NCI-H226 (cell line): ENCODE measurements around the gene OPN1MW3.
"Not testable (repeated sequence)": the region's sequence is repeated elsewhere in the genome, so short reads cannot be mapped to it uniquely, and the experiment has no call there.

Source experiments
- DNase-seq: peaks from one replicate; pipeline ENCODE4 v3.0.0-alpha.2; 2015

The OPN1MW3 gene

DNA sequence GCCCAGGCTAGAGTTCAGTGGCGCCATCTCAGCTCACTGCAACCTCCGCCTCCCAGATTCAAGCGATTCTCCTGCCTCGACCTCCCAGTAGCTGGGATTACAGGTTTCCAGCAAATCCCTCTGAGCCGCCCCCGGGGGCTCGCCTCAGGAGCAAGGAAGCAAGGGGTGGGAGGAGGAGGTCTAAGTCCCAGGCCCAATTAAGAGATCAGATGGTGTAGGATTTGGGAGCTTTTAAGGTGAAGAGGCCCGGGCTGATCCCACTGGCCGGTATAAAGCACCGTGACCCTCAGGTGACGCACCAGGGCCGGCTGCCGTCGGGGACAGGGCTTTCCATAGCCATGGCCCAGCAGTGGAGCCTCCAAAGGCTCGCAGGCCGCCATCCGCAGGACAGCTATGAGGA is at the start of gene OPN1MW3:
Gene OPN1MW3 (plus strand): TSS at position 301 of the 400 bp plus-strand sequence. CDS start 38 bp downstream, at position 339.
- DNase-seq: not testable (repeated sequence)

DNA sequence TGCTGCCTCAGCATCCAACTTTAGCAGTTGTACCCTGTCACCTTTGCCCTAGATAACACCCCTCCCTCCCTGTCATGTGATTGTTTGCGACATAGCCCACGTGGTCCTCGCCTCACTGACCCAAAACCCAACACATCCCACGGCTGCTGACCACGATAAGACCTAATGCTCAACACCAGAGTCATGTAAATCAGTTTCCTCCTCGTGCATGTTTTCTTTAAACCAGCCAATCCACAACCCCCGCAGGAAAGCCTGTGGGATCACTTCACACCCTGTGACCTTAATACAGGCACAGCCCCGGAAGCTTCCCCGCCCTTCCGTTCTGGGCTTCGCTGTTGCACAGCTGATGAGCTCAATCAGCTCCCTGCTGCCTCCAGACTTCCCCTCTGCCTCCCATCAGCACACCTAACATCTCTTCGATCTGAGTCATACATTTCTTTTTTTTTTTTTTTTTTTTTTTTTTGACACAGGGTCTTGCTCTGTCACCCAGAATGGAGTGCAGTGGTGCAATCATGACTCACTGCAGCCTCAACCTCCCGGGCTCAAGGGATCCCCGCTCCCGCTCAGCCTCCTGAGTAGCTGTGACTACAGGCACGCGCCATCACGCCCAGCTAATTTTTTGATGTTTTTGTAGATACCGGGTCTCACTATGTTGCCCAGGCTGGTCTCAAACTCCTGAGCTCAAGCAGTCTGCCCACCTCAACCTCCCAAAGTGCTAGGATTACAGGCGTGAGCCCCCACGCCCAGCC is 47.5 kb upstream of the OPN1MW3 start:
- not testable (repeated sequence) for DNase-seq

DNA sequence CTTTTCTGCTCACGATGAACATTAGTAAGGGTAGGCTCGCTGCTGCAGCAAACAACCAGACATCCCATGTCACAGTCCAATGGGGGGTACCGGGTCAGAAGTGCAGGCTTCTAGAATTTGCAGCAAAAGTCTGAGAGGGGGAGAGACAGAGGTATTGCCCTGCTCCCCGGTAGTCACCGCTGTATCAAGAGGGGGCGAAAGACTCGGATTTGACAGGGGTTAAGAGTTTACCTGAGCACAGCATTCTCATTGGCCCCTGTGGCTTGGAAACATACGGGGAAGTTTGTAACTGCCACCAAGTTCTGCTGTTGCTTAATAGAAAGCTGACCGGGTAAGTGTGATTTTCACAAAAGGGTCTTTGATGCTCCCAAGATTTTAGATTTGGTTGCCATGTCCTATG is 46.3 kb upstream of the OPN1MW3 start:
- DNase-seq: not testable (repeated sequence)

DNA sequence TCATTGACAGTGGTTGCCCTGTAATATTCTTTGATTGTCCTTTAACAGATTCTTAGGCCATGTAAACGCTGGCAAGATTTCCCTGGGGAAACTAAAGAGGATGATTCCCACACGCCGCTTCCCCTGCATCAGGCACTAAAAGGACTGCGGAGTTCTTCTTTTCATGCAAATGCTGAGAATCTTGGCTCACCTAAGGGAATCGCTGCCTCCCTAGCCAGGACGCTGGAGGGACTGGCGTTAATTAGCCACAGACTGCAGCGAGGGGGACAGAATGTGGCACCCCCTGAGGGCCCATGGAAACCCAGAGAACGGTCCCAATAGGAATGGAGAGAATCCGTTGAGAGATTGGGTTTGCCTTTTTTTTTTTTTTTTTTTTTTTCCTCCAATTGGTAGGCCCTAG is 45.9 kb upstream of the OPN1MW3 start:
- DNase-seq: not testable (repeated sequence)

DNA sequence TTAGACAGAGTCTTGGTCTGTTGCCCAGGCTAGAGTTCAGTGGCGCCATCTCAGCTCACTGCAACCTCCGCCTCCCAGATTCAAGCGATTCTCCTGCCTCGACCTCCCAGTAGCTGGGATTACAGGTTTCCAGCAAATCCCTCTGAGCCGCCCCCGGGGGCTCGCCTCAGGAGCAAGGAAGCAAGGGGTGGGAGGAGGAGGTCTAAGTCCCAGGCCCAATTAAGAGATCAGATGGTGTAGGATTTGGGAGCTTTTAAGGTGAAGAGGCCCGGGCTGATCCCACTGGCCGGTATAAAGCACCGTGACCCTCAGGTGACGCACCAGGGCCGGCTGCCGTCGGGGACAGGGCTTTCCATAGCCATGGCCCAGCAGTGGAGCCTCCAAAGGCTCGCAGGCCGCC is 37.9 kb upstream of the OPN1MW3 start, which contains the start of gene OPN1MW2:
Gene OPN1MW2 (plus strand): TSS at position 301 of the 400 bp plus-strand sequence. CDS start 60 bp downstream, at position 361.
- DNase-seq: not testable (repeated sequence)

DNA sequence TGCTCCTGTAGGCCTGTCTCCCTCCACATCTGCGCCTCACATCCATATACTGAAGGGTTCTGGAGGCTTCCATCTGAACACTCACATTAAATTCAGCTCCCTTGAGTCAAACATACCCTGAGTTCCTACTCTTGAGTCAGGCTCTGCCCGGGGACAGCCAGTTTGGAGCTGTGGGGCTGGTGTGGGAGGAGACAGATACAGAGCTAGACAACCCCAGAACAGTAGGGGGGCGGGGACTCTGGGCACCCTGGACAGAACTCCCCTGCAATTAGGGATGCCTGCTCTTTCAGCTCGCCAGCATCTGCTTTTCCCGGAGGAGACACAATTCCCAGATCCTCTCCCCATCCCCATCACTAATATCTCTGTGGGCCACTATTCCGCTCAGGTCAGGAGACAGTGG is 32.1 kb upstream of the OPN1MW3 start:
- DNase-seq: not testable (repeated sequence)

DNA sequence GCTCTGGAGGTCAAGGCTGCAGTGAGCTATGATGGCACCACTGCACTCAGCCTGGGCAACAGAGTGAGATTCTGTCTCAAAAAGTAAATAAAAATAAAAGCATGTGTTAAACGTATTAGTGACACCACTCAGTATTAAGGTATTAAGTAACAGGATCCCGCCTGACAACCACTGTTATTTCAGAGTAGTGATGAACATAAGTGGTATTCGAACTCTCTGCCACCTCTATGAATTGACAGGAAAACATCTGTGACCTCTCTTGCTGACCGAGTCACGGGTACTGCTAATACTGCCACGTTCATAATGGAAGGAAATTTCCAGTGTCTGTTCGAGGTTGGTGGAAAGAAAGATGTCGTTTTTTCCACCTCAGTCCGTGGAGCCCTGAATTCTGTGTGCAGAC is 30.7 kb upstream of the OPN1MW3 start:
- DNase-seq: not testable (repeated sequence)

DNA sequence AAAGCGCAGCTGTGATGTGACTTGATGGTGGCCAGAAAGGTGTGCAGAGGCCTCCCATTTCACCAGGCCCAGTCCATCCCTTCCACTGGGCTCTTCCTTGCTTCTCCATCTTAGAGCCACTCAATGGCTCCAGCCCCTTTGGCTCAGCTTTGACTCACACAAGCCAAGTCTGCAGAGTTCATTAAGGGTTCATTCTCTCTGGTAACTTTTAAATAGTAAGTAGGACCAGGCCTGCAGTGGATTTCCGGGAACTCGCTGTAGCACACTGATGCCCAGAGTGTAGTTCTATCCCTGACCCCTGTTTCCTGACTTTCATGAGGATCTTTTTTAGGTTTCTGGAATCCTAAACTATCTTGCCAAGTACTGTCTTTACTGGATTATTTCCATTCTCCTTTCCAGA is 25.9 kb upstream of the OPN1MW3 start:
- not testable (repeated sequence) for DNase-seq

DNA sequence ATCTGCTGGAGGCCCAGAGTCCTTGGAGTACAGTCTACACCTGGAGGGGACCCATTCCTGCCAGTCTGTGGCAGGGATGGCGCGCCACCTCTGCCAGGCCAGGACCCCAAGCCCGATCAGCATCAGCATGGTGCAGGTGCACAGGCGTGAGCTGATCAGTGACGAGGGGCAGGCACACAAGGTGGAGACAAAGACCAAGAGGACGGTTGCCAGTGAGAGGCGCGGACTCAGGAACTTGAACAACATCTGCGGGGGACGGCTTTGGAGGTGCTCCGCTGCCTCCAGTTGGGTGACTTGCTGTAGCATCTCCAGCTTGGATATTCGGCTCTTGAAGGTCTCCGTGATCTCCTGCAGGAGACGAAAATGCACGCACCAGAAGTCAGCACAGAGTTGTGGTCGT is 23.8 kb upstream of the OPN1MW3 start:
- DNase-seq: not testable (repeated sequence)

DNA sequence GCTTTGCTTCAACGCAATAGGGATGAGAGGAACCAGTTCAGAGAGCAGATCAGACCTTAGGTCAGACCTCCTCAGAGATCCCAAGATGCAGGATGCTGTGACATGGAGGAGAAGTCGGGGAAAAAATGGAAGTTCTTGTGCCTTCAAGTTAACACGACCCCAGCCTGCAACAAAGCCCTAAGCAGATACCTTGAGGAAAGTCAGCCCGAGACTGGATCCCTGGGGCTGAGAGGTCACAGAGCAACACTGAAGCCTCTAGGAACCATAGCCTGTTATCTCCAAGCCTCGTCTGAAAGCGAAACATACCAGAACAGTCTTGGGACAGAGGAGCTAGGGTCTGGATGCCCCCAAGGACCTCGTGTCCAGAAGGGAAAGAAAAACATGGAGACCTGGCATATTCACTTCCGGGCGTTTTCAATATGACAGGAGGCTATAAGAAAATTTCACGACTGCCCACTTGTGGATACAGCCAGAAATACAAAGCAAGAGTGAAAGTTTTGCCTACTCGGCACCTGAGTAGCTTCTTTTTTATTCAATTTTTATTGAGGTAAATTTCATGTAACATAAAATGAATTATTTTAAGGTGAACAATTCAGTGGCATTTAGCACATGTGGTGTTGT is 18.3 kb upstream of the OPN1MW3 start:
- not testable (repeated sequence) for DNase-seq

DNA sequence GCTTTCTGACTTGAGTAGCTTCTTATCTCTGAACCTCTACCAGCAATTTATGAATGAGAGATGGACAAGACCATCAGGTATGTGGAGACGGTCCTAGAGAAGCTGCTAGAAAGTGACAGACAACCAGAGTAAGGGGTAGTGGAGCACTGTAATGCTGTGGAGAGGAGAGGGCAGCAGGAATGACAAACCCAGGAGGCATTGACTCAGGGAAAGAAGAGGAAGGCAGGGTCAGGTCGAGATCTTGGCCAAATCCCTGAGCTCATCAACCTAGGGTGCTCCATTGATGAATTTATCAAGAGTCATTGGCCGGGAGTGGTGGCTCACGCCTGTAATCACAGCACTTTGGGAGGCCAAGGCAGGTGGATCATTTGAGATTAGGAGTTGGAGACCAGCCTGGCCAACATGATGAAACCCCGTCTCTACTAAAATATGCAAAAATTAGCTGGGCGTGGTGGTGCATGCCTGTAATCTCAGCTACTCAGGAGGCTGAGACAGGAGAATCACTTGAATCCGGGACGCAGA is 17.3 kb upstream of the OPN1MW3 start:
- DNase-seq: not testable (repeated sequence)

DNA sequence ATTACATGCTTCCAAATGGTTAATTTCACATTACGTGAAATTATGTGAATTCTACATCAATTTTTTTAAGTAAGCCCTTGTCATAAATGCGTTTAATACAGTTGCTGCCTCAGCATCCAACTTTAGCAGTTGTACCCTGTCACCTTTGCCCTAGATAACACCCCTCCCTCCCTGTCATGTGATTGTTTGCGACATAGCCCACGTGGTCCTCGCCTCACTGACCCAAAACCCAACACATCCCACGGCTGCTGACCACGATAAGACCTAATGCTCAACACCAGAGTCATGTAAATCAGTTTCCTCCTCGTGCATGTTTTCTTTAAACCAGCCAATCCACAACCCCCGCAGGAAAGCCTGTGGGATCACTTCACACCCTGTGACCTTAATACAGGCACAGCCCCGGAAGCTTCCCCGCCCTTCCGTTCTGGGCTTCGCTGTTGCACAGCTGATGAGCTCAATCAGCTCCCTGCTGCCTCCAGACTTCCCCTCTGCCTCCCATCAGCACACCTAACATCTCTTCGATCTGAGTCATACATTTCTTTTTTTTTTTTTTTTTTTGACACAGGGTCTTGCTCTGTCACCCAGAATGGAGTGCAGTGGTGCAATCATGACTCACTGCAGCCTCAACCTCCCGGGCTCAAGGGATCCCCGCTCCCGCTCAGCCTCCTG is 9.9 kb upstream of the OPN1MW3 start:
- not testable (repeated sequence) for DNase-seq

DNA sequence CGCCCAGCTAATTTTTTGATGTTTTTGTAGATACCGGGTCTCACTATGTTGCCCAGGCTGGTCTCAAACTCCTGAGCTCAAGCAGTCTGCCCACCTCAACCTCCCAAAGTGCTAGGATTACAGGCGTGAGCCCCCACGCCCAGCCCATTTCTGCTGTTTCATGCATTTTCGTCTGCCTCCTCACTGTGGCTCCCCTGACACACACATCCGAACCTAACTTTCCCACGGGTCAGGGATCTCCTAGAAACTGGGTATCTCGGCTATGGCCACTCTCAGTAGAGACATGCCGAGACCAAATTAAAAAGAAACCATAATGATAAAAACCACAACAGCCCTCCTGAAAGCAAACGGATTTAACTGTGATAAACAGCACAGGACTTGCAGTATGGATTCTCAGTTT is 9.3 kb upstream of the OPN1MW3 start:
- DNase-seq: not testable (repeated sequence)

DNA sequence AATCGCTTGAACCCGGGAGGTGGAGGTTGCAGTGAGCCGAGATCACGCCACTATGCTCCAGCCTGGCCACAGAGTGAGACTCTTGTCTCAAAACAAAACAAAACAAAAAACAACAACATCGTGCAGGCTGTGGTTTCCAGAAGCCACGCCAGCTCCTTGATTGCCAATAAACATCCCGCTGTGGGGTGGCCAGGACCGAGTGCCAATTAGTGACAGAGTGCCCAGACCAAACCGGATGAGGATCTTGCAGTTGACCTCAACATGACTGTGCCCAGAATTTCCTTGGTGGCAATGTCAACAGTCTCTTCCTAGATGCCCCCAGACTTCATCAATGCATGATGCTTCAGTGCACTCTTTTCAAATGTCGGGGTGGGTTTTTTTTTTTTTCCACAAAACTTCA is 1.3 kb downstream of the OPN1MW3 start:
- DNase-seq: not testable (repeated sequence)

DNA sequence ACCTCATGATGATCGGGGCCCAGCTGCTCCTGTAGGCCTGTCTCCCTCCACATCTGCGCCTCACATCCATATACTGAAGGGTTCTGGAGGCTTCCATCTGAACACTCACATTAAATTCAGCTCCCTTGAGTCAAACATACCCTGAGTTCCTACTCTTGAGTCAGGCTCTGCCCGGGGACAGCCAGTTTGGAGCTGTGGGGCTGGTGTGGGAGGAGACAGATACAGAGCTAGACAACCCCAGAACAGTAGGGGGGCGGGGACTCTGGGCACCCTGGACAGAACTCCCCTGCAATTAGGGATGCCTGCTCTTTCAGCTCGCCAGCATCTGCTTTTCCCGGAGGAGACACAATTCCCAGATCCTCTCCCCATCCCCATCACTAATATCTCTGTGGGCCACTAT is 5.7 kb downstream of the OPN1MW3 start:
- not testable (repeated sequence) for DNase-seq

DNA sequence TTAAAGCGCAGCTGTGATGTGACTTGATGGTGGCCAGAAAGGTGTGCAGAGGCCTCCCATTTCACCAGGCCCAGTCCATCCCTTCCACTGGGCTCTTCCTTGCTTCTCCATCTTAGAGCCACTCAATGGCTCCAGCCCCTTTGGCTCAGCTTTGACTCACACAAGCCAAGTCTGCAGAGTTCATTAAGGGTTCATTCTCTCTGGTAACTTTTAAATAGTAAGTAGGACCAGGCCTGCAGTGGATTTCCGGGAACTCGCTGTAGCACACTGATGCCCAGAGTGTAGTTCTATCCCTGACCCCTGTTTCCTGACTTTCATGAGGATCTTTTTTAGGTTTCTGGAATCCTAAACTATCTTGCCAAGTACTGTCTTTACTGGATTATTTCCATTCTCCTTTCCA is 11.9 kb downstream of the OPN1MW3 start:
- DNase-seq: not testable (repeated sequence)

DNA sequence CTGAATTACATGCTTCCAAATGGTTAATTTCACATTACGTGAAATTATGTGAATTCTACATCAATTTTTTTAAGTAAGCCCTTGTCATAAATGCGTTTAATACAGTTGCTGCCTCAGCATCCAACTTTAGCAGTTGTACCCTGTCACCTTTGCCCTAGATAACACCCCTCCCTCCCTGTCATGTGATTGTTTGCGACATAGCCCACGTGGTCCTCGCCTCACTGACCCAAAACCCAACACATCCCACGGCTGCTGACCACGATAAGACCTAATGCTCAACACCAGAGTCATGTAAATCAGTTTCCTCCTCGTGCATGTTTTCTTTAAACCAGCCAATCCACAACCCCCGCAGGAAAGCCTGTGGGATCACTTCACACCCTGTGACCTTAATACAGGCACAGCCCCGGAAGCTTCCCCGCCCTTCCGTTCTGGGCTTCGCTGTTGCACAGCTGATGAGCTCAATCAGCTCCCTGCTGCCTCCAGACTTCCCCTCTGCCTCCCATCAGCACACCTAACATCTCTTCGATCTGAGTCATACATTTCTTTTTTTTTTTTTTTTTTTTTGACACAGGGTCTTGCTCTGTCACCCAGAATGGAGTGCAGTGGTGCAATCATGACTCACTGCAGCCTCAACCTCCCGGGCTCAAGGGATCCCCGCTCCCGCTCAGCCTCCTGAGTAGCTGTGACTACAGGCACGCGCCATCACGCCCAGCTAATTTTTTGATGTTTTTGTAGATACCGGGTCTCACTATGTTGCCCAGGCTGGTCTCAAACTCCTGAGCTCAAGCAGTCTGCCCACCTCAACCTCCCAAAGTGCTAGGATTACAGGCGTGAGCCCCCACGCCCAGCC is 27.3 kb downstream of the OPN1MW3 start:
- DNase-seq: not testable (repeated sequence)

DNA sequence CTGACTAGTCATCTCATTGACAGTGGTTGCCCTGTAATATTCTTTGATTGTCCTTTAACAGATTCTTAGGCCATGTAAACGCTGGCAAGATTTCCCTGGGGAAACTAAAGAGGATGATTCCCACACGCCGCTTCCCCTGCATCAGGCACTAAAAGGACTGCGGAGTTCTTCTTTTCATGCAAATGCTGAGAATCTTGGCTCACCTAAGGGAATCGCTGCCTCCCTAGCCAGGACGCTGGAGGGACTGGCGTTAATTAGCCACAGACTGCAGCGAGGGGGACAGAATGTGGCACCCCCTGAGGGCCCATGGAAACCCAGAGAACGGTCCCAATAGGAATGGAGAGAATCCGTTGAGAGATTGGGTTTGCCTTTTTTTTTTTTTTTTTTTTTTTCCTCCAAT is 29.0 kb downstream of the OPN1MW3 start:
- DNase-seq: not testable (repeated sequence)

DNA sequence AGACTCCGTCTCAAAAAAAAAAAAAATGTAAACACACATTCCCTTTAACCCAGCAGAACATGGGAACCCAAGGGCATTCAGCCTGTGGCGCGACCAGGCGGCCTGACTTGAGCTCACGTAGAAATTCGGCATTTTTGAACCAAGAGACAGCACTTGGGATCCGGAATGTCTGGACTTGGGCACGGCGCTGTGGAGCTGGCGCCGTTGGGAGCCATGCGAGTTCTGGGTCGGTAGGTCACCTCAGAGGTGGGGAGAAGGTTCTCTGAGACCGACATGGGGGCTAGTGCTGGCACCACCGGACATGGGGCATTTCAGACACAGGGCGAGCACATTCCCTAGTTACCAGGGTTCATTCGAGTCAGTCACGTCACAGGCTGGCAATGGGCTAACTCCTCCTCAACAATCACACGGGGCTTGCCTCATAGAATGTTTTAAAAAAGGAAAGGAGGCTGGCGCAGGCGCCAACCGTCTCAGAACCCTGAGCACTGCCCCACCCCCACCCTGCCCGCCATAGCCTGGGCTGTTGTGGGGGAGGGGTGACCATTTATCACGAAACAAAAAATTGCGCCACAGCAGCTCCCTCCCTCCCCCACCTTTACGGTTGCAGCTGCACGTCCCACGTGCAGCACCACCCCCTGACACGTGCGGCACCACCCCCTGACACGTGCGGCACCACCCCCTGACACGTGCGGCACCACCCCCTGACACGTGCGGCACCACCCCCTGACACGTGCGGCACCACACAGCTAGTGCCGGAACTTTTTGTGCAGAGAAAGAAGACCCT is 37.6 kb downstream of the OPN1MW3 start, which contains the start of gene TEX28:
Gene TEX28 (minus strand): TSS at position 334 of the 784 bp plus-strand sequence. CDS start 3,007 bp downstream, outside the sequence.
- no peak for DNase-seq

DNA sequence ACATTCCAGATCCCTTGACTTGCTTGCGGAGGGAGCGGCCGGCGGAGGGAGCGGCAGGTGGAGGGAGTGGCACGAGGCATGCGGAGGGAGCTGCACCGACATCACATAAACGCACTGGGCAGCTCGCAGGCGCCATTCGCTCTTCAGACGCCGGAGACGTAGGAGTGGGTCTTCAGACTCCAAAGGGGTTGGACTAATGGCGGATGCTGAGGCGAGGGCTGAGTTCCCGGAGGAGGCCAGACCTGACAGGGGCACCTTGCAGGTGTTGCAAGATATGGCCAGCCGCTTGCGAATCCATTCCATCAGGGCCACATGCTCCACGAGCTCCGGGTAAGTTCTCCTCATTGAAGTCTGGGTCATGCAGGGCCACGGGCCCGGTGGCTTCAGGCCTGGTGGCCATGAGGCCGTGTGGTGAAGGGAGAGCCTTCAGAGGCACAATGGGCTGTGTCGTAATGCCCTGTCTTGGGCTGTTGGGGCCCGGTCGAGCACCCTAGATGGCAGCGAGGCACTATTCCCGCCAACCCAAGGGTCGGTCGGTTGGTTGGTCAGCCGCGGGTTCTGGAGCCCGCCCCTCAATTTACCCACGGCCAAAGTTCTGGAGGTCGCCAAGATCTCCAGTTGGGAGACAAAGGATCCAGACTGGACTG is 38.4 kb downstream of the OPN1MW3 start, which contains the start of gene TKTL1:
Gene TKTL1 (plus strand): TSS at position 132 of the 647 bp plus-strand sequence. CDS start 65 bp downstream, at position 197.
- no peak for DNase-seq

DNA sequence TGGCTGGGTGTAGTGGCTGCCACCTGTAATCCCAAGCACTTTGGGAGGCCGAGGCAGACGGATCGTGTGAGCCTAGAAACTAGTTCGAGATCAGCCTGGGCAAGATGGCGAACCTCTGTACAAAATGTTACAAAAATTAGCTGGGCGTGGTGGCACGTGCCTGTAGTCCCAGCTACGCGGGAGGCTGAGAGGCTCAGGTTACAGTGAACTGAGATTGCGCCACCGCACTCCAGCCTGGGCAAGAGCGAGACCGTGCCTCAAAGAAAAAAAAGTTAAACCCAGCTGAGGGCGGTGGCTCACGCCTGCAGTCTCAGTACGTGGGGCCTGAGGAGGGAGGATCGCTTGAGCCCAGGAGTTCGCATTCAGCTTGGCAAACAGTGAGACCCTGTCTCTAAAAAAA is 39.3 kb downstream of the OPN1MW3 start:
- DNase-seq: no peak
